IgD-negative memory B cell (primary cell): Measurements from ENCODE around the gene AGAP5. TPM values are rescaled to one million over a fixed set of nuclear protein-coding genes. Genes with fewer than 3 reads are reported as not detected.
"Not testable (repeated sequence)": the region's sequence is repeated elsewhere in the genome, so short reads cannot be mapped to it uniquely, and the experiment has no call there.

Experiments
- H3K27ac Mint-ChIP-seq, 3 donors: one replicate each; pipeline ENCODE4 v1.8.0; 2020 to 2022; ENCODE audit warnings: mild to moderate bottlenecking in 3 of 3, mixed read lengths in 3 of 3, moderate library complexity in 1 of 3
- H3K27me3 Mint-ChIP-seq: one replicate; pipeline ENCODE4 v1.8.0; 2021; ENCODE audit warnings: mixed read lengths
- H3K36me3 Mint-ChIP-seq: one replicate; pipeline ENCODE4 v1.8.0; 2020; ENCODE audit warnings: mild to moderate bottlenecking, mixed read lengths
- H3K4me1 Mint-ChIP-seq, 3 donors: one replicate each; pipeline ENCODE4 v1.8.0; 2020 to 2022; ENCODE audit warnings: mixed read lengths in 3 of 3, mild to moderate bottlenecking in 1 of 3
- H3K4me3 Mint-ChIP-seq, 4 donors: one replicate each; pipeline ENCODE4 v1.8.0; 2020 to 2022; ENCODE audit warnings: mild to moderate bottlenecking in 4 of 4, mixed read lengths in 4 of 4, moderate library complexity in 3 of 4
- H3K9me3 Mint-ChIP-seq, 3 donors: one replicate each; pipeline ENCODE4 v1.8.0; 2020 to 2021; ENCODE audit warnings: mixed read lengths in 3 of 3, mild to moderate bottlenecking in 1 of 3
- polyA plus RNA-seq: library from polyadenylated mRNA; unstranded; fragments of 300-500 nt; fragmentation: Illumina TruSeq; gene quantifications from one replicate; pipeline ENCODE4 v1.2.3, GENCODE V29; 2021

Gene AGAP5
- polyA plus RNA-seq, 1 donor from 2014 or later = 0.99 TPM

GRCh38 chr10:73690755-73691154, 7.2 kb downstream of the AGAP5 start:
- not testable (repeated sequence) for H3K9me3 Mint-ChIP-seq

GRCh38 chr10:73689596-73689995, 8.3 kb downstream of the AGAP5 start:
- H3K4me3 Mint-ChIP-seq, H3K4me1 Mint-ChIP-seq, H3K36me3 Mint-ChIP-seq, H3K27me3 Mint-ChIP-seq, H3K27ac Mint-ChIP-seq, H3K9me3 Mint-ChIP-seq: not testable (repeated sequence)

More at GRCh38 chr10:73690755-73691154, 7.2 kb downstream of the AGAP5 start:
- H3K4me3 Mint-ChIP-seq, H3K27me3 Mint-ChIP-seq, H3K4me1 Mint-ChIP-seq, H3K36me3 Mint-ChIP-seq, H3K27ac Mint-ChIP-seq: not testable (repeated sequence)

- not testable (repeated sequence) for H3K27ac Mint-ChIP-seq, H3K4me3 Mint-ChIP-seq, H3K4me1 Mint-ChIP-seq, H3K27me3 Mint-ChIP-seq, H3K9me3 Mint-ChIP-seq, H3K36me3 Mint-ChIP-seq
These were observed 10.3 kb downstream of the AGAP5 start for GRCh38 chr10:73687641-73688040.

- not testable (repeated sequence) for H3K4me1 Mint-ChIP-seq, H3K9me3 Mint-ChIP-seq, H3K4me3 Mint-ChIP-seq, H3K27ac Mint-ChIP-seq, H3K36me3 Mint-ChIP-seq, H3K27me3 Mint-ChIP-seq
These were observed 23.4 kb downstream of the AGAP5 start for GRCh38 chr10:73674546-73674945.

GRCh38 chr10:73668378-73668777, 29.5 kb downstream of the AGAP5 start:
- H3K4me3 Mint-ChIP-seq, H3K27me3 Mint-ChIP-seq, H3K27ac Mint-ChIP-seq, H3K36me3 Mint-ChIP-seq, H3K9me3 Mint-ChIP-seq, H3K4me1 Mint-ChIP-seq: not testable (repeated sequence)

GRCh38 chr10:73666153-73666809, 31.6 kb downstream of the AGAP5 start:
- not testable (repeated sequence) for H3K27ac Mint-ChIP-seq, H3K9me3 Mint-ChIP-seq, H3K27me3 Mint-ChIP-seq, H3K4me1 Mint-ChIP-seq, H3K4me3 Mint-ChIP-seq, H3K36me3 Mint-ChIP-seq

GRCh38 chr10:73665581-73665980, 32.3 kb downstream of the AGAP5 start:
- not testable (repeated sequence) for H3K4me1 Mint-ChIP-seq, H3K27me3 Mint-ChIP-seq, H3K4me3 Mint-ChIP-seq, H3K36me3 Mint-ChIP-seq, H3K27ac Mint-ChIP-seq, H3K9me3 Mint-ChIP-seq

- not testable (repeated sequence) for H3K27me3 Mint-ChIP-seq
These were observed 33.5 kb downstream of the AGAP5 start for GRCh38 chr10:73664156-73665040.

GRCh38 chr10:73663621-73664020, 34.3 kb downstream of the AGAP5 start:
- H3K9me3 Mint-ChIP-seq, H3K36me3 Mint-ChIP-seq, H3K4me1 Mint-ChIP-seq, H3K27ac Mint-ChIP-seq, H3K4me3 Mint-ChIP-seq, H3K27me3 Mint-ChIP-seq: not testable (repeated sequence)

More at GRCh38 chr10:73664156-73665040, 33.5 kb downstream of the AGAP5 start:
- not testable (repeated sequence) for H3K4me1 Mint-ChIP-seq, H3K4me3 Mint-ChIP-seq, H3K36me3 Mint-ChIP-seq, H3K27ac Mint-ChIP-seq, H3K9me3 Mint-ChIP-seq

- H3K4me1 Mint-ChIP-seq, H3K27me3 Mint-ChIP-seq, H3K36me3 Mint-ChIP-seq, H3K9me3 Mint-ChIP-seq, H3K27ac Mint-ChIP-seq, H3K4me3 Mint-ChIP-seq: not testable (repeated sequence)
These were observed 35.2 kb downstream of the AGAP5 start for GRCh38 chr10:73662705-73663104.

- Mint-ChIP-seq H3K9me3 (no peaks in the 10 kb centered on the region), H3K4me3 (no peak within 1 kb of the TSS), H3K36me3 (no peaks in the 10 kb centered on the region), H3K27ac (peak within 1 kb of the TSS in 1 of 3 donors; percentile 67), H3K4me1 (peaks cover 0 to 2% (median 0%) of the 10 kb centered on the region in 3 donors), H3K27me3 (peaks cover 2% of the 10 kb centered on the region)
These were observed 42.0 kb downstream of the AGAP5 start, which contains the start of gene SYNPO2L for GRCh38 chr10:73655990-73656298. SYNPO2L (minus strand) TSS chr10:73656029; CDS start chr10:73655922, 107 bp downstream.

GRCh38 chr10:73655257-73655989, 42.5 kb downstream of the AGAP5 start:
- H3K27ac Mint-ChIP-seq = peak overlapping the region in 1 of 3 donors; percentile 67
- H3K4me1 Mint-ChIP-seq = peaks cover 3 to 6% (median 3%) of the 10 kb centered on the region in 3 donors
- H3K27me3 Mint-ChIP-seq = peaks cover 2% of the 10 kb centered on the region
- no peak overlapping the region for H3K4me3 Mint-ChIP-seq
- no peaks in the 10 kb centered on the region for H3K36me3 Mint-ChIP-seq
- H3K9me3 Mint-ChIP-seq = no peaks in the 10 kb centered on the region

- no peak overlapping the region for H3K4me3 Mint-ChIP-seq
- peaks cover 5 to 11% (median 6%) of the 10 kb centered on the region in 3 donors for H3K4me1 Mint-ChIP-seq
- no peaks in the 10 kb centered on the region for H3K36me3 Mint-ChIP-seq
- peaks cover 2% of the 10 kb centered on the region for H3K27me3 Mint-ChIP-seq
- H3K27ac Mint-ChIP-seq = no peak overlapping the region
- H3K9me3 Mint-ChIP-seq = no peaks in the 10 kb centered on the region
These were observed 44.2 kb downstream of the AGAP5 start for GRCh38 chr10:73653701-73654100.

- no peak overlapping the region for H3K4me3 Mint-ChIP-seq
- H3K9me3 Mint-ChIP-seq = no peaks in the 10 kb centered on the region
- H3K36me3 Mint-ChIP-seq = no peaks in the 10 kb centered on the region
- H3K27ac Mint-ChIP-seq = no peak overlapping the region
- H3K4me1 Mint-ChIP-seq = peaks cover 5 to 11% (median 6%) of the 10 kb centered on the region in 3 donors
- H3K27me3 Mint-ChIP-seq = peaks cover 2% of the 10 kb centered on the region
These were observed 44.7 kb downstream of the AGAP5 start for GRCh38 chr10:73653195-73653594.

GRCh38 chr10:73650537-73651331, 47.2 kb downstream of the AGAP5 start:
- Mint-ChIP-seq H3K36me3 (no peaks in the 10 kb centered on the region), H3K27ac (no peak overlapping the region), H3K4me1 (peaks cover 5 to 11% (median 6%) of the 10 kb centered on the region in 3 donors), H3K27me3 (peaks cover 2% of the 10 kb centered on the region), H3K4me3 (no peak overlapping the region), H3K9me3 (no peaks in the 10 kb centered on the region)
